HG03045 (cell line): ENCODE results near the gene KDM4B.

ENCODE experiments used
- ATAC-seq: cut with Tn5 transposase; IDR thresholded peaks from one replicate; pipeline ENCODE4 v1.9.1; 2021; ENCODE audit warnings: mild to moderate bottlenecking, moderate library complexity; ENCODE audit not compliant: unreplicated experiment

Gene KDM4B

DNA sequence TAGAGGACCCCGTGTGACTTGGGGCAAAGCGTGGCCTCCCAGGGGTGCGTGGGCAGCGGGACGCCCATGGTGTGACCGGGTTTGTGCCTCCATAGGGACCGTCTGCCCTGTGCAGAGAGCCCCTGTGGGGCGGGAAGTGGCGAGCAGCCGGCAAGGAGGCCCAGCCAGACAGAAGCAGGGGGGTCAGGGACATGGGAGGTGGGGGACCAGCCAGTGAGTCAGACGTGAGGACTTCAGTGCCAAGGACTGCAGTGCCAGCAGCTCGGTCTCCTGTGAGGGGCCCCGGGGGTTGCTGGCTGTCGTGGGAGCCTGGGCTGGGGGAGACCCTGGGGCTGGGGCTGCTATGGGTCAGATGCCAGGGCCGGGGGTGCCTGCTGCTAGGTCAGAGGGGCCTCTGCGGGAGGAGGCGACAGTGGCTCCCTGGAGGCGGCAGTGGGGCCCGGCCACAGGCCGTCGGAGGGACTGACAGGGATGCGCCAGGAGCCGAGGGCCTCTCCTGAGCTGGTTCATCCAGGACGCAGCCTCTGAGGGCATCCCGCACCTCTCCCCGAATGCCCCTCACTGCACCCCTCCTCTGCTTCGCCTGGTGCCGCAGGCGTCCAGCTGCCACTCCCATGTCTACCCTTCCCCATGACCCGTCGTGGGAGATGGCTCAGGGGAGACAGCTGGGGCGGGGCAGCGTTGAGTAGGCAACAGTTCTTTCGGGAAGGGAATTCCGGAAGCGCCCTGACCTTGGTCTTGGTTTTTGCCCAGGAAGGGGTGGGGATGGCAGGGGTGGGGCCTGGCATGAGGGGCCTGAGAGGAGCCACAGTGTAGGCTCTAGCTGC is 80.0 kb downstream of the KDM4B start:
- no peak for ATAC-seq

DNA sequence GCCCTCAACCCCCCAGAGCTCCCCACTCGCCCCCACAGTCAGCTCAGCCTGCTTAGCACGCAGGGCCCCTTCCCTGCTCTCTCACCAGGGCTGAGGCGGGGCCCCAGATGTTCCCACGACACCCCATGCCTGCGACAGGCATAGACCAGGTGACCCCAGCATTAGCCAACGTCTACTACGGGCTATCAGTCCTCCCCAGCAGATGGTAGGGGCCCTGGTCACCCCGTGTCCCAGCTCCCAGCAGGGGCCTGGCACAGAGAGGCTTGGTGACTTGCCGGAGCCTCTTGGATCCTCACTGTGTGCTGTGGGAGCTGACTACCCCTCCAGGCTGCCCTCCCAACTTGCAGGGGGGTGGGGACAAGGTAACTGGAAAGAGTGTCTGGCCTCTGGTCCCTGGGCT is 80.6 kb downstream of the KDM4B start:
- ATAC-seq: no peak

- no peak for ATAC-seq
These were observed 81.2 kb downstream of the KDM4B start for GRCh38 chr19:5050067-5050656.

GRCh38 chr19:5050905-5051304 is 82.0 kb downstream of the KDM4B start:
- no peak for ATAC-seq

DNA sequence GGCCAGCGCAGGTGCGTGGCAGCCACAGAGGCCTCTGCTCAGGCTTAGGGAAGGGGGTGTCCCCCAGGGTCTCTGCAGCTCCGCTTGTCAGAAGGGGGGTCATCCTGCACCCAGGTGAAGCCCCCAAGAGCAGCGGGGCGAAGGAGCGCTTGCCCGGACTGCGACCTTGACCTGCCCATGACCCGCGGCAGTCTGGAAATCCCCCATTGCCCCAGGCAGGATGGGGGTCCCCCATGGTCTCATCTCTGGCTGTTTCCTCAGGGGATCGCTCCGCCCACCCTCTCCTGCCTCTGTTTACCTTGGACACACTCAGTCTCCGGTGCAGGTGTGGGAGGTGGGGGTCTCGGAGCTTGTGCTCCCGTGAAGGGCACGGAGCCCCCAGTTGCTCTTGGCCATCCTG is 82.7 kb downstream of the KDM4B start:
- no peak for ATAC-seq

DNA sequence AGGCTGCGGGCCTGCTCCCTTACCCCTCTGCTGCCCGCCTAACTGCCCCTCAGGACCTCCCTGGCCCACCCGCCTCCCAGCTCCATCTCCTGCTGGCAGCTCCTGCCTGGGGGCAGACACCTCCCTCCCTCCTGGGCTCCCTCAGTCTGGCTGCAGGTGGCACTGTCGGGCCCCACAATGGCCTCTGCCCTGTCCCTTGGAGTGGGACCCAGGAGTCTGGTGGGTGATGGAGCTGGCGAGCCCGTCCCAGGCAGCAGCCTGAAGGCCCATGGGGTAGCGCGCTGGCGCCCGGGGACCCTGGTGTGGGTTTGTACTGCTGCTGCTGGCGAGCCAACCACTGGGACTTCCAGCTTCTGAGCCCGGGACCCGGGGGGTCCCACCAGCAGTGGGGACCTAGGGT is 83.6 kb downstream of the KDM4B start:
- no peak for ATAC-seq

DNA sequence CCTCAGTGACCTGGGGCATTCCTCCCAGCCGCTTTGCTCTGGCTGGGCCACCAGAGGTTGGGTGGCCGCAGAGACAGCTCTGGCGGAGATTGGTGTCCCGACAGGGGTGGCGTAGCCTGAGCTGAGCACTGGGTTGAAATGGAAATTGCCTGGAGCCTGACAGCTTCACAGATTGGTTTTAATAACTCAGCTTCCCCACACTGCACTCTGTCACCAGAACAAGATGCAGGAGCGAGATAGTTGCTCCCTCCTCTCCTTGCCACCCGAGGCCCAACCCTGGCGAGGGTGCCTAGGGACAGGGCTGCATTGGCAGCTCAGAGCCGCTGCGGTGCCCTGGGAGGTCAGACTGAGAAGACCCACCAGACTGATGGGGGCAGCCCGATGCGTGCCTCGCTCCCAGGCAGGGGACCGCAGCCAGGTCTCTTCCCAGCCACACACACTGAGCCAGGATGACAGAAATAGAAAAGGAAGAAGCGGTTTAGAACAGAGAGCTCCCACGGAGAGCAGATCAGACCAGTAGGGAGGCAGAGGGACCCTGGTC is 84.1 kb downstream of the KDM4B start:
- ATAC-seq: no peak

GRCh38 chr19:5053661-5054060 is 84.7 kb downstream of the KDM4B start:
- no peak for ATAC-seq

DNA sequence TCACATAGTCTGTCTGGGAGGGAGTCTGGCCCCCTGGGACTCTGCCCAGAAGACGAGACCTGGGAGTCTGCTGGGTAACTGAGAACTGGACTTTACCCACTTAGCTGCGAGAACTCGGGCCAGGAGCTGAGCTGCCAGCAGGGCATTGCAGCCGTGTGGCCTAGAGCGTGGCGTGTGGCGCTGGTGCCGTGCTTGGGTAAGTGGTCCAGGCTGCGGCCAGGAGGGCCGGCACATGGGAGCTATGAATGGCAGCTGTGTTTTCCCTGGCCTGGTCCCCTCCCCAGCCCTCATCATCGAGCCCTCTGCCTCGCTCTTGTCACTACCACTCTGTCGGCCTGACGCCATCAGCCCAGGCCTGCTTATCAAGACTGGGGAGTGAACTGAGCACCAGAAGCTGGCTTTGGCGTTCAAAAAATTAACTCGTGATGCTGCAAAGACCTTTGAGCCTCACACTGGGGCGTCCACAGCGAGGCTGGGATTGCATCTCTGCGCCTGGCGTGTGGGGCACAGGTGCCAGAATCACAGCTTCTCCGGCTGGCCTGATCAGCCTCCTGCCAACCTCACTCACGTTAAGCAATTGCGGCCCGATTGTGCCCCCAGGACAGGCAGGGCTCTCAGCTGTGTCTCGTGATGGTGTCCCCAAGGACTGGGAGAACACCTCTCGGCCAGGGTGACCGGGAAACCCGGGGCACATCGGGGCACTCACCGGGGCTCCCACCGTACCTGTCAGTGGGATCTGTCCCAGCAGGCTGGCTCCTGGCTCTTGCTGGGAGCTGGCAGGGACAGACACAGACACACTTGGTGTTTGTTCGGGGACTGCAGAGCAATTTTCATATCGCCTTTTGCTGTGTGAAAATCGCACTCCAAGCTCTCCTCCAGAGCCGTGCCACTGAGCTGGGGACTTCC is 85.9 kb downstream of the KDM4B start:
- no peak for ATAC-seq

DNA sequence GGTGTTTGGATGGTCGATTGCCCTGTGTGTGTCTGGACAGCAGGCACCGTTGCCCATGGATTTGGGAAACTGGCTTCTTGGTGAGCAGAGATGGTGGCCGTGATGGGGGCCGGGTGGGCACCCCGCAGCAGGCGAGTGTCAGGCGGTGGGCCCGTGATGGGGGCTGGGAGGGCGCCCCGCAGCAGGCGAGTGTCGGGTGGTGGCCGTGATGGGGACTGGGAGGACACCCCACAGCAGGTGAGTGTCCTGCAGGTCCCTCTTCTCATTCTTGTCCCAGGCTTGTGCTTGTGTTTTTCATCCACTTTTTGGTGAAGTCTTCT is 86.5 kb downstream of the KDM4B start:
- ATAC-seq: no peak

DNA sequence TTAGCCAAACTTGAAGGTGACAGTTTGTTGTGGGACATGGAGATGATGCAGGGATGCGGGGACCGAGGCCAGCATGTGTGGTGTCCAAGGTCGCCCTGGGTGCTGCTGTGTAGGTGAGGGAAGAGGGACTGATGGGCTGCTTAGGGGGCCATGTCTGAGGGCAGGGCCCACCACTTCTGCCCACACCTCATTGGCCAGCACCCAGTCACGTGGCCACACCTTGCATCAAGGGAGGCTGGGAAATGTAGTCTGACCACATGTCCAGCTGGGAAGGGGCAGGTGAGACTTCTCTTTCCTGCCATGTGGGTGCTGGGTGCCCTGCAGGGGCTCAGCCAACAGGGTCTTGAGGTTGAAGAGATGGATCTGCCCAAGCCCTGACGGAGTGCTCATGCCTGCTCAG is 88.9 kb downstream of the KDM4B start:
- ATAC-seq: no peak

DNA sequence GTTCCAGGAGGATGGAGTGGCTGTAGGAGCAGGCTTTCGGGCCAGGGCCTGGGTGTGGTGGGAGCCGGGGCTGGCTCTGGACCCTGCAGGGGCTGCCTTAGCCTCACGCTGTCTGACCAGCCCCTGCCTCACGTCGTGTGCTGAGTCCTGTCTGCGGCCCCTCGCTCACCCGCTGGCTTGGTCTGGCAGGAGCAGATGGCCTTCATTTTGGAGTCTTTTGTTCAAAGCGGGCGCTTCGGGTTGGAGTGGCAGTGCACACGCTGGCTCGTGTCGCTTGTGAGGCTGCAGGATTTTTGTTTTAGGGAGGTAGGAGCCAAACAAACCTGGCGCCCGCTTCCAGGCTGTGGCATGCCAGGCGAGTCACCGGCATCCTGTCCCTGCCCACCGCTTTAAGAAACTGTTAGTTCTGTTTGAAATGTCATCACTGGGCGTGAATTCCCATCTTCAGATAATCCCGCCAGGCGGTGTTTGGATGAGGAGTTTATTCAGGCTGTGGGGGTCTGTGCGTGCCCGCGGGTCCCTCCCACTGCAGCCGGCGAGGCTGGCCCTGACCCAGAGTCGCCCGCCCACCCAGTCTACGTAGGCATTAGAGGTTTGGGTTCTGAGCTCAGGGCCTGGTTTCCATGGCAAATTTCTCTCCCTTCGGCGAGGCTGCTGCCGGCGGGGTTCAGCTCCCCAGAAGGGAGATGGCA is 89.8 kb downstream of the KDM4B start:
- no peak for ATAC-seq

DNA sequence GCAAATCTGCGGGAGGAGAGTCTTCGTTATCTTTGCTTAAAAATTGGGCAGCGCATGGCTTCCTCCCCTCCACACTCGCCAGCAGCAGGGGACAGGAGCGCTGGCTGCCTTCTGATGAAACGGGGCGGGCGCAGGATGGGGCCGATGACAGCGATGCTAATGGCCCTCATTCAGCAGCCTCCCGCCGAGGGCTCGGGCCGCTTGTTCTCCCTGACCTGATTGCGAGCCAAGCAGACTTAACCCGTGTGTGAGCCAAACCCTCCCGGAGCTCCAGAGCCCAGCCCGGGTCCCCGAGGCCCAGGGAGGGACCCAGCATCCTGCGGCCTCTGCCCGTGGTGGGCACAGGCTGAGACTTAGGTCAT is 90.3 kb downstream of the KDM4B start:
- no peak for ATAC-seq

DNA sequence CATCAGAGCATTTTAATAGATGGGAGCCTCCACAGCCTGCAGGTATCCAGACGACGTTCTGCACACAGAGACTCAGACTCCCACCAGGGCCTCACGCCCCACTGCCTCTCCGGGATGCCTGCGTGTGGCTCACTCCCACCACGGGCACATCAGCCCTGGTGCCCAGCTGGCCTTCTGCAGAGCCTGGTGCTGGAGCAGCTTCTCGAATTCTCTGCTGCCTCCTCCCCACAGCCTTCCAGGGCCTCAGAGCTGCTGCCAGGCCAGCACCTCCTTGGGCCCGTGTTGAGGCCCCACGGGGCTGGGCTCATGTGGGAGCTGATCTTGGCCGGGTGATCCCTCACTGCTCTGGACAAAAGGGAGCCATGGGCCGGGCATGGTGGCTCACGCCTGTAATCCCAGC is 90.9 kb downstream of the KDM4B start:
- no peak for ATAC-seq

GRCh38 chr19:5062195-5062594 is 93.3 kb downstream of the KDM4B start:
- no peak for ATAC-seq

DNA sequence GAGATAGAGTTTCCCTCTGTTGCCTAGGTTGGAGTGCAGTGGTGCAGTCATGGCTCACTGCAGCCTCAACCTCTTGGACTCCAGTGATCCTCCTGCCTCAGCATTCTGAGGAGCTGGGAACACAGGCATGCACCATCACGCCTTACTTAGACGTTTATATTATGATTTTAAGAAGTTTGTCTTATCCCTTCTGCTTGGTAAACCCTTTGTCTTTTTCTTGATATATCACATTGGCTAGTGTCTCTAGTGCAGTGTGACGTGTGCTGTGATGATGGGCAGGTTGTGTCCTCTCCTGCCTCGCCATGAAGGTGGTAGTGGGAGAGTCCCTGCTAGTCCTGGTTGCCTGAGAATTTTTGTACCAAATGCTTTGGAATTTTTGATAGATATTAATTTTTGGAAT is 93.9 kb downstream of the KDM4B start:
- ATAC-seq: no peak

DNA sequence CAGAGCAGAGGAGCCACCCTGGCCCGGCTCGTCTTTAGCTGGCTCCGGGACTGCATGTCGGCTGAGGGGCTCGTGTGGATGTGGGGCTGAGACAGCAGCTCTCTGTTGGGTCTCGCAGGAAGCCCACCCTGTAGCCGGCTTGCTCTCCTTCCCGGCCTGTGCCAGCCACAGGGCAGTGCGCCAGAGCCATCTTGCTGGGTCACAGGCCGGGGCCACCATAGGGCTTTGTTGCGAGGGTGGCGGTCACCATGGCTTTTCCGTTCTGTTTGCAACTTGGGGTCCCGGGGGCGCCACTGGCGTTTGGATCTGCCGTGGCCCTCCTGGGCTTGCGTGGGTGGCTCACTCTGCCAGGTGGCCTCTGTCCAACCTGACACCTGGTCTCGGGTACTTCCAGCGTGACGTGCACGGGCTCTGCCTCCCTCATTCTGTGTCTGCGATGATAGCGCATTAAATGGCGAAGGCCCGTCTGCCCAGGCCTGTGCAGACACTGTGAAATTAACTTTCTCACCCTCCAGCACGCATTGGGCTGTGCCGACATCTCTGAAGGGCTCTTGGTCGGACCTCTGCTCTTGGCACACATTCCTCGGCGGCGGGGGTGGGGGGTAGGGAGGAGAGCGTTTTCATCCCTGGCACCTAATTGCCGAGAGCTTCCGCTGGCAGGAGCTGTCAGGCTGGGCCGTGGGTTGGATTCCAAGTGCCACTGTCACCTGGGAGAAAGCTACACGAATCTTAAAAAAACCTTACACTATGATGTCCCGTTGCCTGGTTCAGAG is 95.1 kb downstream of the KDM4B start:
- ATAC-seq: no peak

GRCh38 chr19:5064896-5065295 is 96.0 kb downstream of the KDM4B start:
- ATAC-seq: no peak

GRCh38 chr19:5065663-5066093 is 96.8 kb downstream of the KDM4B start:
- ATAC-seq: no peak

GRCh38 chr19:5066768-5067167 is 97.9 kb downstream of the KDM4B start:
- no peak for ATAC-seq
